GM18505 (cell line): Measurements from ENCODE around the gene BARX2.

Experiments
- ATAC-seq: cut with Tn5 transposase; IDR thresholded peaks from one replicate; pipeline ENCODE4 v1.9.1; 2021; ENCODE audit not compliant: unreplicated experiment
- POLR2A ChIP-seq: IDR thresholded peaks from 4 replicates; pipeline ENCODE4 v1.6.1; 2011; ENCODE audit warnings: borderline replicate concordance; ENCODE audit not compliant: insufficient read depth, insufficient read length; ENCODE audit errors: extremely low read depth

BARX2 gene

GRCh38 chr11:129446572-129446971, 70.9 kb downstream of the BARX2 start:
- ATAC-seq: no peak
- TF ChIP-seq POLR2A: no peak

- TF ChIP-seq POLR2A: no peak
Measured at GRCh38 chr11:129447654-129448239, 72.1 kb downstream of the BARX2 start.

GRCh38 chr11:129451524-129451923, 75.9 kb downstream of the BARX2 start:
- no peak for ATAC-seq
- no peak for TF ChIP-seq POLR2A

More at GRCh38 chr11:129447654-129448239, 72.1 kb downstream of the BARX2 start:
- no peak for ATAC-seq

- no peak for TF ChIP-seq POLR2A
- ATAC-seq: no peak
Measured at GRCh38 chr11:129453293-129453721, 77.7 kb downstream of the BARX2 start.

DNA sequence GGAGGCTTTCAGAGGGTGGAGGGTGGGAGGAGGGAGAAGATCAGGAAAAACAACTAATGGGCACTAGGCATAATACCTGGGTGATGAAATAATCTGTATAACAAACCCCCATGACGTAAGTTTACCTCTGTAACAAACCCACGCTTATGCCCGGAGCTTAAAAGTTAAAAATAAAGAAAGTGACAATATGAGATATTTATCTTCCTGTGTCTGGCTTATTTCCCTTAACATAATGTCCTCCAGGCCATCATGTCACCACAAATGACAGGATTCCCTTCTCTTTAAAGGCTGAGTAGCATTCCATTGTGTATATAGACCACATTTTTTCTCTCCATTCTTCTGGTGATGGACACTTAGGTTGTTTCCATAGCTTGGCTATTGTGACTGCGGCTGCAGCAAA, 79.5 kb downstream of the BARX2 start:
- no peak for ATAC-seq
- TF ChIP-seq POLR2A: no peak

DNA sequence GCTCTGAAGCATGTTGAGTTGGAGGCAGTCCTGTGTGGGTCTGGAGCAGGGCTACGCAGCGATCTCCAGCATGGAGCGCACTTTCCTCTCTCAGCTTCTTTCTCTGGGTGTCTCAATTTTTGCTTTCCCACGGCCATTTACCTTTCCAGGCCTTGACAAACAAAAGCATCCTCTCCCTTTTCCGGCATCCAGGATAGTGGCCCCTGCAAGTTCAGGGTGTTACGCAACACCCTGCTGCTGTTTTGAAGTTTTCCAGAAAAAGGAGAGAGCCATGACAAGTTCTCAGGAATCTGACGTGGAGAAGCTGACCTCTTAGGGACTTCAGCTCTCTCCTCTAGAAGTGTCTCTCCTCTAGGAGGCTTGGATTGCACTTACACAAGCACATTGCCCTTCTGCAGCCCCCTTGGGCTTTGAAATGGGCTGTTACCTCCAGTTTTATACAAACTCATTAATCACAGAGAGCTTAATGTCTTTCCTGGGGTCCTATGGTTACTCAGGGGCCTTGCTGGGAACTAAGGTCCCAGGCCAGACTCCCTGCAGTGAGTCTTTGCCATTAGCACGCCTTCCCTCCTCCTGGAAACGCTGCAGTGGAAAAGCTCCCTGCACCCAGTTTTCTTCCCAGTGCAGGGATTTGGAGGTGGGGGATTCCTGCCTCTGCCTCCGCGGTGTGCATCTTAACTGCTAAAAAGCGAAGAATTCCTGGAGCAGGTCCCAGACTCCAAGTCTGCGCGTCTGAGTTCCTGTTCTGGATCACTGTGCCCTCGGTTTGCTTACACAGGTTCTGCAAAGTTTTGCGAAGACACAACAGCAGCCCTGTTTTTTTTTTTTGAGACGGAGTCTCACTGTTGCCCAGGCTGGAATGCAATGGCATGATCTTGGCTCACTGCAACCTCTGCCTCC, 80.4 kb downstream of the BARX2 start:
- no peak for TF ChIP-seq POLR2A

GRCh38 chr11:129457321-129457720, 81.7 kb downstream of the BARX2 start:
- ATAC-seq: no peak
- TF ChIP-seq POLR2A: no peak

More for the DNA sequence above, 80.4 kb downstream of the BARX2 start:
- no peak for ATAC-seq

- no peak for TF ChIP-seq POLR2A
Measured at GRCh38 chr11:129458278-129458677, 82.6 kb downstream of the BARX2 start.

GRCh38 chr11:129458756-129459535, 83.3 kb downstream of the BARX2 start:
- ATAC-seq: no peak
- TF ChIP-seq POLR2A: no peak

More at GRCh38 chr11:129458278-129458677, 82.6 kb downstream of the BARX2 start:
- ATAC-seq: no peak

- no peak for TF ChIP-seq POLR2A
- no peak for ATAC-seq
Measured at GRCh38 chr11:129460714-129461113, 85.1 kb downstream of the BARX2 start.

- no peak for ATAC-seq
- no peak for TF ChIP-seq POLR2A
Measured at GRCh38 chr11:129484068-129484467, 108.4 kb downstream of the BARX2 start.

GRCh38 chr11:129489249-129489648, 113.6 kb downstream of the BARX2 start:
- no peak for TF ChIP-seq POLR2A
- ATAC-seq: no peak

DNA sequence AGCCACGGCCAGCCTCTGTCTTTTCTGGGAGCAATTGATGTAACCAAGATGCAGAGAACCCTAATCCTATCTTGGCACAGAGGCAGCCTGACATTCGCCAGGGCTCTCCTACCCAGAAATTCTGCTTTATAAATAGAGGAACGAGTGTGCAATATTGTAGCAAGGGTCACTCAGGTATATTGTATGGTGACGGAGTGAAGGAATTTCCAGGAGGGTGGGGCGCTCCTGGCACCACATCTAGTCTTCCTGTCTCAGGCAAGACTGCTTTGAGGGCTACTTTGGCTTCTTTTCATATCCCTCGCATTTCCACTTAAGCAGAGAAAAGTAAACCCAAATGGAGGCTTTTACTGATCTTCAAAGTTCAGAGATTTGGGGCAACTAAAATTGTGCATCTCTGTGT, 114.4 kb downstream of the BARX2 start:
- ATAC-seq: no peak

More for the DNA sequence above, 114.4 kb downstream of the BARX2 start:
- no peak for TF ChIP-seq POLR2A
